SHP77 treated with DMSO at 0.1 percent for 48 hours (cell line): ENCODE measurements around the gene RCAN2.

Experiments used
- DNase-seq: peaks from one replicate; lab custom pipeline; 2025; lab: John Stamatoyannopoulos, UW

The RCAN2 gene

GRCh38 chr6:46210294-46210693, 281.0 kb downstream of the RCAN2 start:
- no peak for DNase-seq

- no peak for DNase-seq
These were observed 282.9 kb downstream of the RCAN2 start for GRCh38 chr6:46208303-46208702.

- no peak for DNase-seq
These were observed 284.1 kb downstream of the RCAN2 start for GRCh38 chr6:46207174-46207573.

GRCh38 chr6:46204880-46205650, 286.2 kb downstream of the RCAN2 start:
- no peak for DNase-seq

GRCh38 chr6:46203391-46204177, 287.7 kb downstream of the RCAN2 start:
- DNase-seq, result no peak

GRCh38 chr6:46201702-46202101, 289.5 kb downstream of the RCAN2 start:
- no peak for DNase-seq

GRCh38 chr6:46199387-46199786, 291.9 kb downstream of the RCAN2 start:
- no peak for DNase-seq

GRCh38 chr6:46191961-46192360, 299.3 kb downstream of the RCAN2 start:
- no peak for DNase-seq

- DNase-seq, result no peak
These were observed 300.4 kb downstream of the RCAN2 start for GRCh38 chr6:46190889-46191288.

- no peak for DNase-seq
These were observed 301.5 kb downstream of the RCAN2 start for GRCh38 chr6:46189726-46190125.

- no peak for DNase-seq
These were observed 304.7 kb downstream of the RCAN2 start for GRCh38 chr6:46186583-46186982.

GRCh38 chr6:46184114-46184513, 307.1 kb downstream of the RCAN2 start:
- no peak for DNase-seq

- no peak for DNase-seq
These were observed 315.3 kb downstream of the RCAN2 start for GRCh38 chr6:46175976-46176375.

- DNase-seq, result no peak
These were observed 315.8 kb downstream of the RCAN2 start for GRCh38 chr6:46175446-46175845.

GRCh38 chr6:46174904-46175303, 316.3 kb downstream of the RCAN2 start:
- DNase-seq, result no peak

- DNase-seq, result no peak
These were observed 319.1 kb downstream of the RCAN2 start for GRCh38 chr6:46172176-46172575.
